Left ventricle myocardium inferior (tissue), 1 donor: ENCODE results near the gene SPAG4. TPM values are rescaled to one million over a fixed set of nuclear protein-coding genes. Genes with fewer than 3 reads are reported as not detected.

Experiments used
- DNase-seq: peaks from one replicate; pipeline ENCODE4 v3.0.0-alpha.2; 2020
- H3K27ac ChIP-seq: fragments of 200-600 bp; replicated peaks from 2 replicates; pipeline ENCODE4 v1.8.0; 2021
- H3K27me3 ChIP-seq: fragments of 200-600 bp; 2 replicates; pipeline ENCODE4 v1.8.0; 2021; ENCODE audit warnings: low read depth
- H3K36me3 ChIP-seq: fragments of 200-600 bp; 2 replicates; pipeline ENCODE4 v1.8.0; 2021
- H3K4me1 ChIP-seq: fragments of 200-600 bp; 2 replicates; pipeline ENCODE4 v1.8.0; 2021
- H3K4me3 ChIP-seq: fragments of 200-600 bp; 2 replicates; pipeline ENCODE4 v1.8.0; 2021; ENCODE audit warnings: mild to moderate bottlenecking, moderate library complexity
- H3K9me3 ChIP-seq: fragments of 200-600 bp; replicated peaks from 2 replicates; pipeline ENCODE4 v1.8.0; 2021
- intact Hi-C: fragments of 100-400 bp; cut with micrococcal nuclease; formaldehyde crosslinking; loops from one replicate; pipeline ENCODE4 v1.11.0; 2022
- long read RNA-seq: library from polyadenylated mRNA; unstranded; transcript quantifications from one replicate; pipeline ENCODE4 v2.0.0, GENCODE V29; 2021
- total RNA-seq: library from RNA; stranded (reverse); fragmentation: NEBNext Ultra II Directional; extraction: Animal tissue kit (Norgen Biotek cat#: 25700); gene quantifications from one replicate; pipeline ENCODE4 v1.2.1, GENCODE V29; 2021
- TF ChIP-seq, protein P1 (sequence below): fragments of 200-600 bp; IDR thresholded peaks from 2 replicates; pipeline ENCODE4 v1.8.0; 2021; ENCODE audit warnings: antibody characterized with exemption, mild to moderate bottlenecking, borderline replicate concordance
- donor health status: DM: no; HTN: yes; CAD: no; lungs with severe emphysema.

SPAG4 gene, protein sequence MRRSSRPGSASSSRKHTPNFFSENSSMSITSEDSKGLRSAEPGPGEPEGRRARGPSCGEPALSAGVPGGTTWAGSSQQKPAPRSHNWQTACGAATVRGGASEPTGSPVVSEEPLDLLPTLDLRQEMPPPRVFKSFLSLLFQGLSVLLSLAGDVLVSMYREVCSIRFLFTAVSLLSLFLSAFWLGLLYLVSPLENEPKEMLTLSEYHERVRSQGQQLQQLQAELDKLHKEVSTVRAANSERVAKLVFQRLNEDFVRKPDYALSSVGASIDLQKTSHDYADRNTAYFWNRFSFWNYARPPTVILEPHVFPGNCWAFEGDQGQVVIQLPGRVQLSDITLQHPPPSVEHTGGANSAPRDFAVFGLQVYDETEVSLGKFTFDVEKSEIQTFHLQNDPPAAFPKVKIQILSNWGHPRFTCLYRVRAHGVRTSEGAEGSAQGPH
- total RNA-seq = 2.3 TPM
- long read RNA-seq = 0 reads

DNA sequence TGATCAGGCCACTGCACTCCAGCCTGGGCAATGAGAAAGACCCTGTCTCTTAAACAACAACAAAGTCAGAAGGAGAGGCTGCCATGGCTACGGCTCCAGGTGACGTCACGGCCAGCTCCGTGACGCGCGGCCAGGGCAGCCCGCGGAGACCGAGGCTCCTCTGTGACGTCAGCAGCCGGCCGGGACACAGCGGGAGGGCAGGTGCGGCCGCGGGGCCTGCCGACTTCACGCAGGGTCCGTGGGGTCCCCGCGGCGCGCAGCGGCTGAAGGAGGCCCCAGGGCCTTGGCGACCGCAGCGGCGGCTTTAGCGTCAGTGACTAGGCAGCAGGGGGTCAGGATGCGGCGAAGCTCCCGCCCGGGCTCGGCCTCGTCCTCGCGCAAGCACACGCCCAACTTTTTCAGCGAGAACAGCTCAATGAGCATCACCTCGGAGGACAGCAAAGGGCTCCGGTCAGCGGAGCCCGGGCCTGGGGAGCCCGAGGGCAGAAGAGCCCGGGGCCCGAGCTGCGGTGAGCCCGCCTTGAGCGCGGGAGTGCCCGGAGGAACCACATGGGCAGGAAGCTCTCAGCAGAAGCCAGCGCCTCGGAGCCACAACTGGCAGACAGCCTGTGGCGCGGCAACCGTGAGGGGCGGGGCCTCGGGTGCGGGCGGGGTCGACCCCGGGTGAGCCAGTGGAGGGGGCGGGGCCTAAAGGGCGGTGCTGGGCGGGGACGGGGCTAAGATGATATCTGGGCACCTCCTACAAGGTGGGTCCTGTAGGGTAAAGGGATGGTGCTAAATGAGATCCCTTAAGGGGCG lies at the start of gene SPAG4:
TSS of gene SPAG4 (plus strand) at position 163 of the 798 bp plus-strand sequence. CDS start at position 338, 175 bp downstream.
- TF ChIP-seq, protein P1, sequence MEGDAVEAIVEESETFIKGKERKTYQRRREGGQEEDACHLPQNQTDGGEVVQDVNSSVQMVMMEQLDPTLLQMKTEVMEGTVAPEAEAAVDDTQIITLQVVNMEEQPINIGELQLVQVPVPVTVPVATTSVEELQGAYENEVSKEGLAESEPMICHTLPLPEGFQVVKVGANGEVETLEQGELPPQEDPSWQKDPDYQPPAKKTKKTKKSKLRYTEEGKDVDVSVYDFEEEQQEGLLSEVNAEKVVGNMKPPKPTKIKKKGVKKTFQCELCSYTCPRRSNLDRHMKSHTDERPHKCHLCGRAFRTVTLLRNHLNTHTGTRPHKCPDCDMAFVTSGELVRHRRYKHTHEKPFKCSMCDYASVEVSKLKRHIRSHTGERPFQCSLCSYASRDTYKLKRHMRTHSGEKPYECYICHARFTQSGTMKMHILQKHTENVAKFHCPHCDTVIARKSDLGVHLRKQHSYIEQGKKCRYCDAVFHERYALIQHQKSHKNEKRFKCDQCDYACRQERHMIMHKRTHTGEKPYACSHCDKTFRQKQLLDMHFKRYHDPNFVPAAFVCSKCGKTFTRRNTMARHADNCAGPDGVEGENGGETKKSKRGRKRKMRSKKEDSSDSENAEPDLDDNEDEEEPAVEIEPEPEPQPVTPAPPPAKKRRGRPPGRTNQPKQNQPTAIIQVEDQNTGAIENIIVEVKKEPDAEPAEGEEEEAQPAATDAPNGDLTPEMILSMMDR = no peak
- Histone ChIP-seq H3K36me3 (no peaks in the 10 kb centered on the region), H3K9me3 (no peaks in the 10 kb centered on the region), H3K27me3 (no peaks in the 10 kb centered on the region), H3K4me1 (peaks cover 47% of the 10 kb centered on the region), H3K4me3 (peak within 1 kb of the TSS; percentile 74), H3K27ac (peak within 1 kb of the TSS; percentile 93)
- peak; percentile 99 for DNase-seq
- intact Hi-C loops = no loop called here

DNA sequence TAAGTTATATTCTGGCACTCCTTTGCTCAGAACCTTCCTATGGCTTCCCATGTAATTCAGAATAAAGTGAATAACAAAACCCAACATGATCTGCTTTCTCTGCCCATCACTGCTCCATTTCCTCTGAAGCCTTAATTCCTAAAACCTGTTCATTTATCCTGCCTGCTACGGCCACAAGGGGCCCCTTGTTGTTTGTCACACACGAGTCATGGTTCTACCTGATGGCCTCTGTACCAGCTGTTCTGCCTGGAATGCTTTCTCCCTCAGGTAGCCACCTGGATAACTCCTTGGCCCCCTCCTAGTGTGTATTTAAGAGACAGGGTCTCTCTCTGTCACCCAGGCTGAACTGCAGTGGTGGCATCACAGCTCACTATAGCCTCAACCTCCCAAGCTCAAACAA lies 47.0 kb upstream of the SPAG4 start:
- peaks cover 6% of the 10 kb centered on the region for H3K36me3 ChIP-seq
- no peak for DNase-seq
- TF ChIP-seq, protein P1 = no peak
- H3K27me3 ChIP-seq = no peaks in the 10 kb centered on the region
- H3K4me3 ChIP-seq = no peak overlapping the region
- intact Hi-C loops = no loop called here
- H3K27ac ChIP-seq = no peak overlapping the region
- no peaks in the 10 kb centered on the region for H3K4me1 ChIP-seq
- H3K9me3 ChIP-seq = peaks cover 15% of the 10 kb centered on the region

DNA sequence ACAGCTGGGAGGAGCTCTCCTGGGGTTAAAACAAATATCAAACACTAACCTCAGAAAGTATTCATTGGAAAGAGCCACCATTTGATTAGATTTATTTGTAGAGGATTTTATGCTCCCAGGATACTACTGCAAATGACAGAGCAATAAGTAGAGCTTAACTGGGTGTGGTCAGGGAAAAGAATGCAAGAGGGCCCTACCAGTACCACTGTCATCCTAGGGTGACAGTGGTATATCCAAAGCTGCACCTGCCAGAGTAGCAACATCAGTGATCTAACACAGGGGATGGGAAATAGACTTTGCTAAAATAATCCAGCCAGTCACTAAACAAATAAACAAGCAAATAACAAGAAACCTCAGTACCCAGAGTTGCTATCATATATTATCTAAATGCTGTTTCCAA lies 44.1 kb upstream of the SPAG4 start:
- Histone ChIP-seq H3K36me3 (peaks cover 6% of the 10 kb centered on the region), H3K9me3 (peaks cover 22% of the 10 kb centered on the region), H3K4me3 (no peak overlapping the region), H3K27ac (no peak overlapping the region), H3K4me1 (no peaks in the 10 kb centered on the region), H3K27me3 (no peaks in the 10 kb centered on the region)
- no peak for DNase-seq
- intact Hi-C loops = no loop called here
- TF ChIP-seq, protein P1 = no peak

DNA sequence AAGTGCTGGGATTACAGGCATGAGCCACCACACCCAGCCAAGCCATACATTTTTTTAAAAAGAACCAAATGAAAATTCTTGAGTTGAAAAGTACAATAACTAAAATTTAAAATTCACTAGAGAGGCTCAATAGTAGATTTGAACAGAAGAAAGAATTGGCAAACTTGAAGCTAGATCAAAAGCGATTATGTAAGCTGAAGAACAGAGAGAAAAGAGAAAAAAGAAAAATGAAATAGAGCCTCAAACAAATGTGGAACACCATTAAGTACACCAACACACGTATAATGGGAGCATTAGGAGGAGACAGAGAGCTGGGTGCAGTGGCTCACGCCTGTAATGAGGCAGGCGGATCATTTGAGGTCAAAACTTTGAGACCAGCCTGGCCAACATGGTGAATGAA lies 42.8 kb upstream of the SPAG4 start:
- Histone ChIP-seq H3K4me3 (no peak overlapping the region), H3K27ac (no peak overlapping the region), H3K9me3 (peaks cover 22% of the 10 kb centered on the region), H3K36me3 (peaks cover 6% of the 10 kb centered on the region), H3K4me1 (no peaks in the 10 kb centered on the region), H3K27me3 (no peaks in the 10 kb centered on the region)
- TF ChIP-seq, protein P1 = no peak
- intact Hi-C loops = no loop called here
- DNase-seq = no peak

DNA sequence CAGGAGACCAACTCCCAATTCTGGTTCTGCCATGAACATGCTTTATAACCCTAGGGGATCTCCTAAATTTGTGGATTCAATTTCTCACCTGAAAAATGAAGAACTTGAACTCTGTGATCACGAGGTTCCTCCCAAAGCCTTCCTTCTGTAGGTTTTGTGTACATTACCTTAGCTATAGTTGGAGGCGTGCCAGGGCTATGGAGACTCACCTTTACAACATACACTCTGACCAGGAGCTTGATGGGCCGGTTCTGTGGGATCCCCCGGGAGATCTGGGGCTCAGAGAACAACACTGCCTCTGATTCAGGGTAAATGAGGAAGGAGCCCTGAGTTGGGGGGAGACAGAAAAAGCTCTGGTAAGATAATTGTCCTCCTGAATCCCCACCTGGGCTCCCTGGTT lies 39.7 kb upstream of the SPAG4 start:
- no peak overlapping the region for H3K4me3 ChIP-seq
- no peaks in the 10 kb centered on the region for H3K4me1 ChIP-seq
- no peak for DNase-seq
- H3K9me3 ChIP-seq = peaks cover 24% of the 10 kb centered on the region
- TF ChIP-seq, protein P1 = no peak
- H3K27ac ChIP-seq = no peak overlapping the region
- intact Hi-C loops = no loop called here
- H3K27me3 ChIP-seq = no peaks in the 10 kb centered on the region
- H3K36me3 ChIP-seq = peaks cover 6% of the 10 kb centered on the region
